Endothelial cell of umbilical vein (primary cell): ENCODE data around the gene APOO.

Experiments
- CTCF ChIP-seq, 2 donors: IDR thresholded peaks; 1 replicate in 1 of 2; 2 replicates in 1 of 2; pipeline ENCODE4 v1.5.1; 2011; ENCODE audit warnings: low read length in 2 of 2, mild to moderate bottlenecking in 2 of 2, moderate library complexity in 2 of 2, control low read depth in 1 of 2, inconsistent platforms in 1 of 2, low read depth in 1 of 2; ENCODE audit not compliant: insufficient read depth in 1 of 2; ENCODE audit errors: extremely low read depth in 1 of 2
- FOS ChIP-seq: IDR thresholded peaks from 2 replicates; pipeline ENCODE4 v1.6.1; 2011; ENCODE audit warnings: mild to moderate bottlenecking, low read length, moderate library complexity, borderline replicate concordance; ENCODE audit not compliant: insufficient read depth
- MAX ChIP-seq: IDR thresholded peaks from 2 replicates; pipeline ENCODE4 v1.6.1; 2011; ENCODE audit not compliant: insufficient read depth, insufficient read length
- POLR2A ChIP-seq: IDR thresholded peaks from 2 replicates; pipeline ENCODE4 v1.6.1; 2012; ENCODE audit warnings: low read depth, mild to moderate bottlenecking, control low read depth, low read length
- POLR2AphosphoS5 ChIP-seq: IDR thresholded peaks from 2 replicates; pipeline ENCODE4 v1.6.1; 2012; ENCODE audit warnings: low read depth, mild to moderate bottlenecking, control low read depth, low read length, moderate library complexity; ENCODE audit not compliant: insufficient read depth

GRCh38 chrX:23786268-23786815 is 121.4 kb downstream of the APOO start:
- TF ChIP-seq POLR2AphosphoS5 (no peak), POLR2A (no peak), CTCF (IDR thresholded peaks at IDR 0.05; ENCODE audit: extremely low read depth in 1 of 2, insufficient read depth in 1 of 2, low read depth in 1 of 2, low read length in 2 of 2) (no peak), FOS (no peak), MAX (no peak)
